Upper lobe of left lung (tissue), 4 donors: ENCODE data around the gene MARK3.

Experiments used
- EP300 ChIP-seq, 4 donors: sonication (generic); formaldehyde crosslinking; IDR thresholded peaks; one replicate each; pipeline ENCODE4 v1.5.1; 2017; ENCODE audit warnings: antibody characterized with exemption in 4 of 4, control low read depth in 2 of 4
- POLR2A ChIP-seq, 4 donors: fragments of 450-650 bp; IDR thresholded peaks; one replicate each; pipeline ENCODE4 v1.5.1; 2016 to 2017; ENCODE audit warnings: antibody characterized with exemption in 4 of 4, mild to moderate bottlenecking in 2 of 4
- POLR2AphosphoS5 ChIP-seq, 2 donors: sonication (generic); formaldehyde crosslinking; IDR thresholded peaks; one replicate each; pipeline ENCODE4 v1.5.1; 2017; ENCODE audit warnings: antibody characterized with exemption in 2 of 2
- TF ChIP-seq, protein P1 (sequence below), 6 experiments: fragments of 450-650 bp in 4 of 6; fragments of 200-600 bp in 2 of 6; sonication (generic) in 2 of 6; IDR thresholded peaks; one replicate each; pipeline ENCODE4 v1.5.1; 2016 to 2019; ENCODE audit warnings: antibody characterized with exemption in 6 of 6

GRCh38 chr14:103489621-103490020 is 104.4 kb downstream of the MARK3 start:
- TF ChIP-seq, protein P1, sequence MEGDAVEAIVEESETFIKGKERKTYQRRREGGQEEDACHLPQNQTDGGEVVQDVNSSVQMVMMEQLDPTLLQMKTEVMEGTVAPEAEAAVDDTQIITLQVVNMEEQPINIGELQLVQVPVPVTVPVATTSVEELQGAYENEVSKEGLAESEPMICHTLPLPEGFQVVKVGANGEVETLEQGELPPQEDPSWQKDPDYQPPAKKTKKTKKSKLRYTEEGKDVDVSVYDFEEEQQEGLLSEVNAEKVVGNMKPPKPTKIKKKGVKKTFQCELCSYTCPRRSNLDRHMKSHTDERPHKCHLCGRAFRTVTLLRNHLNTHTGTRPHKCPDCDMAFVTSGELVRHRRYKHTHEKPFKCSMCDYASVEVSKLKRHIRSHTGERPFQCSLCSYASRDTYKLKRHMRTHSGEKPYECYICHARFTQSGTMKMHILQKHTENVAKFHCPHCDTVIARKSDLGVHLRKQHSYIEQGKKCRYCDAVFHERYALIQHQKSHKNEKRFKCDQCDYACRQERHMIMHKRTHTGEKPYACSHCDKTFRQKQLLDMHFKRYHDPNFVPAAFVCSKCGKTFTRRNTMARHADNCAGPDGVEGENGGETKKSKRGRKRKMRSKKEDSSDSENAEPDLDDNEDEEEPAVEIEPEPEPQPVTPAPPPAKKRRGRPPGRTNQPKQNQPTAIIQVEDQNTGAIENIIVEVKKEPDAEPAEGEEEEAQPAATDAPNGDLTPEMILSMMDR (IDR thresholded peaks at IDR 0.05), result no peak
- no peak for TF ChIP-seq POLR2A (IDR thresholded peaks at IDR 0.05)
- no peak for TF ChIP-seq POLR2AphosphoS5 (IDR thresholded peaks at IDR 0.05)
- no peak for TF ChIP-seq EP300 (IDR thresholded peaks at IDR 0.05)
